ENCODE results near the gene CLDN4. TPM values are rescaled to one million over a fixed set of nuclear protein-coding genes. Genes with fewer than 3 reads are reported as not detected.
A peak's percentile ranks its signal among the peaks of the same experiment; 100 is the strongest.

The CLDN4 gene
- polyA plus RNA-seq, 1 of the 3 experiments (the other 2 are of a cell fraction), result 5.9 TPM

- TF ChIP-seq NFIC (IDR thresholded peaks at IDR 0.05; ENCODE audit: borderline replicate concordance), result no peak
- TF ChIP-seq MXI1 (IDR thresholded peaks at IDR 0.05; ENCODE audit: low read depth, low read length), result no peak
- no peak for TF ChIP-seq GABPA (IDR thresholded peaks at IDR 0.05; ENCODE audit: low read depth)
- no peak for TF ChIP-seq TEAD4 (IDR thresholded peaks at IDR 0.05; ENCODE audit: borderline replicate concordance, insufficient read depth)
- TF ChIP-seq IRF3 (IDR thresholded peaks at IDR 0.05; ENCODE audit: low read depth, low read length), result no peak
- TF ChIP-seq REST (IDR thresholded peaks at IDR 0.05; ENCODE audit: low read depth, low read length), result no peak
- Histone ChIP-seq H3K4me3 (ENCODE audit: low read depth in 2 of 2, low read length in 1 of 2) (no peak overlapping the region), H3K9me2 (no peaks in the 10 kb centered on the region), H3K36me3 (replicated peaks in 1 of 2; ENCODE audit: control insufficient read depth in 1 of 2, insufficient read depth in 2 of 2, low read length in 1 of 2) (no peaks in the 10 kb centered on the region), H3K9me3 (no peaks in the 10 kb centered on the region), H2AFZ (ENCODE audit: low read depth) (no peak overlapping the region), H3K27me3 (ENCODE audit: insufficient read depth) (no peaks in the 10 kb centered on the region), H3K4me2 (no peak overlapping the region), H3K27ac (ENCODE audit: low read depth in 2 of 2, low read length in 1 of 2) (no peak overlapping the region), H3K79me2 (ENCODE audit: insufficient read depth) (no peaks in the 10 kb centered on the region), H3K9ac (no peak overlapping the region), H4K20me1 (ENCODE audit: insufficient read depth) (no peaks in the 10 kb centered on the region), H3K4me1 (ENCODE audit: control insufficient read depth in 1 of 2, insufficient read depth in 2 of 2, low read depth in 1 of 2, low read length in 1 of 2) (peaks cover 9 to 21% of the 10 kb centered on the region in 2 experiments; a peak in 3 of 4 replicates), H3F3A (replicated peaks; ENCODE audit: insufficient read depth) (peaks cover 6% of the 10 kb centered on the region)
- peak; percentile 24 for DNase-seq
- 87% methylated on average over 8 of the region's 8 CpGs for WGBS (ENCODE audit: low lambda C conversion rate)
- ChIA-PET CTCF (no interaction called here), POLR2A (no interaction called here)
These were observed 45.6 kb downstream of the CLDN4 start for GRCh38 chr7:73876361-73876760.

- no peaks in the 10 kb centered on the region for H4K20me1 ChIP-seq (ENCODE audit: insufficient read depth)
- no peaks in the 10 kb centered on the region for H3K9me3 ChIP-seq
- peak; percentile 26 for DNase-seq
- H3K4me3 ChIP-seq (ENCODE audit: low read depth in 2 of 2, low read length in 1 of 2), result no peak overlapping the region
- no peak overlapping the region for H3K4me2 ChIP-seq
- H3F3A ChIP-seq (replicated peaks; ENCODE audit: insufficient read depth), result peaks cover 6% of the 10 kb centered on the region
- H3K9me2 ChIP-seq, result no peaks in the 10 kb centered on the region
- no peaks in the 10 kb centered on the region for H3K79me2 ChIP-seq (ENCODE audit: insufficient read depth)
- H3K36me3 ChIP-seq (replicated peaks in 1 of 2; ENCODE audit: control insufficient read depth in 1 of 2, insufficient read depth in 2 of 2, low read length in 1 of 2), result no peaks in the 10 kb centered on the region
- H2AFZ ChIP-seq (ENCODE audit: low read depth), result no peak overlapping the region
- ChIA-PET POLR2A (no interaction called here), CTCF (interaction anchor here (1.7 to 1.8 kb wide), 2 partner anchors 150 to 524 kb away, joined by 4 to 5 read pairs; no protein-coding TSS in a partner anchor)
- 87% methylated on average over 11 of the region's 12 CpGs for WGBS (ENCODE audit: low lambda C conversion rate)
- H3K27ac ChIP-seq (ENCODE audit: low read depth in 2 of 2, low read length in 1 of 2), result no peak overlapping the region
- H3K9ac ChIP-seq, result no peak overlapping the region
- H3K27me3 ChIP-seq (ENCODE audit: insufficient read depth), result no peaks in the 10 kb centered on the region
- peaks cover 9 to 18% of the 10 kb centered on the region in 2 experiments; a peak in 3 of 4 replicates for H3K4me1 ChIP-seq (ENCODE audit: control insufficient read depth in 1 of 2, insufficient read depth in 2 of 2, low read depth in 1 of 2, low read length in 1 of 2)
- no peak for TF ChIP-seq MXI1 (IDR thresholded peaks at IDR 0.05; ENCODE audit: low read depth, low read length)
- TF ChIP-seq USF1 (IDR thresholded peaks at IDR 0.05; ENCODE audit: borderline replicate concordance, low read depth), result no peak
- no peak for TF ChIP-seq RFX5 (IDR thresholded peaks at IDR 0.05; ENCODE audit: low read length)
- no peak for TF ChIP-seq ELF1 (IDR thresholded peaks at IDR 0.05)
- TF ChIP-seq REST (IDR thresholded peaks at IDR 0.05; ENCODE audit: low read depth, low read length), result no peak
- TF ChIP-seq ZBTB33 (IDR thresholded peaks at IDR 0.05; ENCODE audit: borderline replicate concordance, low read depth), result no peak
- no peak for TF ChIP-seq RXRA (IDR thresholded peaks at IDR 0.05; ENCODE audit: borderline replicate concordance, low read depth)
- TF ChIP-seq PBX3 (IDR thresholded peaks at IDR 0.05), result no peak
- TF ChIP-seq JUND (IDR thresholded peaks at IDR 0.05), result no peak
- no peak for TF ChIP-seq FOXJ3 (CRISPR knock-in tag; IDR thresholded peaks at IDR 0.05)
These were observed 46.2 kb downstream of the CLDN4 start for GRCh38 chr7:73876973-73877372.
